IMR-90 (cell line): ENCODE data around the gene RAD51B. TPM values are rescaled to one million over a fixed set of nuclear protein-coding genes. Genes with fewer than 3 reads are reported as not detected.

Experiments used
- ATAC-seq: fragments of 200-7000 bp; cut with Tn5 transposase; 2 replicates; pipeline ENCODE4 v1.9.1; 2020; ENCODE audit warnings: low read depth, mild to moderate bottlenecking, moderate library complexity
- BruUV-seq: library from RNA; stranded (reverse); fragments of 400-500 nt; replicated peaks from 2 replicates; lab custom pipeline; 2021; lab: Mats Ljungman, UMichigan
- CTCF ChIA-PET: fragments of 300-600 bp; formaldehyde crosslinking; extraction: SDS; loops from one replicate; lab custom pipeline; 2021; ENCODE audit warnings: antibody characterized with exemption; lab: Yijun Ruan, JAX
- POLR2A ChIA-PET: fragments of 300-600 bp; sonication (Branson Sonifier 250); formaldehyde crosslinking; loops from one replicate; lab custom pipeline; 2022; ENCODE audit warnings: antibody characterized with exemption; ENCODE audit not compliant: unreplicated experiment; lab: Charles Lee
- DNase-seq: peaks from one replicate; pipeline ENCODE4 v3.0.0; 2013
- H2AFZ ChIP-seq: replicated peaks from 2 replicates; pipeline ENCODE3; 2013; ENCODE audit warnings: low read length, mild to moderate bottlenecking; ENCODE audit not compliant: poor library complexity
- H2AK5ac ChIP-seq: 2 replicates; pipeline ENCODE4 v1.6.1; 2013; ENCODE audit warnings: low read depth, low read length, inconsistent platforms
- H2AK9ac ChIP-seq: replicated peaks from 2 replicates; pipeline ENCODE3; 2013; ENCODE audit warnings: mild to moderate bottlenecking, low read depth, low read length, moderate library complexity; ENCODE audit not compliant: poor library complexity
- H2BK120ac ChIP-seq: 2 replicates; pipeline ENCODE4 v1.6.1; 2013; ENCODE audit warnings: low read depth, low read length, inconsistent platforms
- H2BK15ac ChIP-seq: 3 replicates; pipeline ENCODE4 v1.6.1; 2013; ENCODE audit warnings: low read depth, low read length, inconsistent platforms
- H2BK20ac ChIP-seq: 2 replicates; pipeline ENCODE4 v1.6.1; 2013; ENCODE audit warnings: low read depth, mild to moderate bottlenecking, inconsistent platforms, low read length, moderate library complexity
- H2BK5ac ChIP-seq: 2 replicates; pipeline ENCODE4 v1.6.1; 2013; ENCODE audit warnings: mild to moderate bottlenecking, low read depth, low read length, inconsistent platforms; ENCODE audit not compliant: poor library complexity, severe bottlenecking
- H3K14ac ChIP-seq: replicated peaks from 2 replicates; pipeline ENCODE4 v1.6.1; 2013; ENCODE audit warnings: low read depth, low read length, inconsistent platforms
- H3K18ac ChIP-seq: 2 replicates; pipeline ENCODE4 v1.6.1; 2013; ENCODE audit warnings: low read depth, low read length, control low read depth
- H3K23ac ChIP-seq: 2 replicates; pipeline ENCODE4 v1.6.1; 2013; ENCODE audit warnings: low read depth, low read length, inconsistent platforms
- H3K27ac ChIP-seq: 2 replicates; pipeline ENCODE4 v1.5.1; 2013; ENCODE audit warnings: mild to moderate bottlenecking, control low read depth, low read length; ENCODE audit not compliant: insufficient read depth
- H3K27me3 ChIP-seq: 2 replicates; pipeline ENCODE4 v1.6.1; 2013; ENCODE audit warnings: low read length; ENCODE audit not compliant: control insufficient read depth, insufficient read depth
- H3K36me3 ChIP-seq: 2 replicates; pipeline ENCODE4 v1.6.1; 2013; ENCODE audit warnings: low read length, mixed read lengths; ENCODE audit not compliant: control insufficient read depth, insufficient read depth
- H3K4ac ChIP-seq: 2 replicates; pipeline ENCODE4 v1.6.1; 2013; ENCODE audit warnings: low read depth, low read length, inconsistent platforms
- H3K4me1 ChIP-seq: 2 replicates; pipeline ENCODE4 v1.6.1; 2013; ENCODE audit warnings: low read length, mixed read lengths; ENCODE audit not compliant: control insufficient read depth, insufficient read depth
- H3K4me2 ChIP-seq: 2 replicates; pipeline ENCODE4 v1.6.1; 2013; ENCODE audit warnings: low read depth, mild to moderate bottlenecking, control low read depth, low read length, moderate library complexity
- H3K4me3 ChIP-seq: 2 replicates; pipeline ENCODE4 v1.5.1; 2013; ENCODE audit warnings: low read depth, mild to moderate bottlenecking, control low read depth, low read length, moderate library complexity; ENCODE audit not compliant: insufficient read depth
- H3K56ac ChIP-seq: 2 replicates; pipeline ENCODE4 v1.6.1; 2013; ENCODE audit warnings: low read length, inconsistent platforms; ENCODE audit not compliant: insufficient read depth; ENCODE audit errors: extremely low read depth
- H3K79me1 ChIP-seq, 2 experiments: 2 replicates each; pipeline ENCODE4 v1.6.1; 2013; ENCODE audit warnings: low read length in 2 of 2, inconsistent platforms in 1 of 2, low read depth in 1 of 2
- H3K9ac ChIP-seq: 2 replicates; pipeline ENCODE4 v1.6.1; 2013; ENCODE audit warnings: low read depth, low read length, control low read depth
- H3K9me1 ChIP-seq: 2 replicates; pipeline ENCODE4 v1.6.1; 2013; ENCODE audit warnings: low read length, inconsistent platforms; ENCODE audit not compliant: insufficient read depth
- H3K9me3 ChIP-seq: 2 replicates; pipeline ENCODE4 v1.6.1; 2013; ENCODE audit warnings: low read length; ENCODE audit not compliant: control insufficient read depth, insufficient read depth
- H4K20me1 ChIP-seq: 2 replicates; pipeline ENCODE4 v1.6.1; 2013; ENCODE audit warnings: low read length, inconsistent platforms; ENCODE audit not compliant: insufficient read depth
- H4K5ac ChIP-seq: 2 replicates; pipeline ENCODE4 v1.6.1; 2013; ENCODE audit warnings: mild to moderate bottlenecking, low read depth, low read length, control low read depth
- H4K8ac ChIP-seq, 2 experiments: 2 replicates each; pipeline ENCODE4 v1.6.1; 2013; ENCODE audit warnings: low read depth in 2 of 2, low read length in 2 of 2, control low read depth in 1 of 2, inconsistent platforms in 1 of 2
- H4K91ac ChIP-seq: 2 replicates; pipeline ENCODE4 v1.6.1; 2013; ENCODE audit warnings: low read depth, low read length, inconsistent platforms; ENCODE audit not compliant: insufficient read depth
- BHLHE40 ChIP-seq: fragments of 150-350 bp; IDR thresholded peaks from 2 replicates; pipeline ENCODE4 v1.6.1; 2016; ENCODE audit warnings: mild to moderate bottlenecking, low read depth, low read length
- CEBPB ChIP-seq: IDR thresholded peaks from 2 replicates; pipeline ENCODE4 v1.6.1; 2012; ENCODE audit warnings: low read depth, low read length, improper control_type of control experiment
- CHD1 ChIP-seq: IDR thresholded peaks from 2 replicates; pipeline ENCODE4 v1.6.1; 2012; ENCODE audit warnings: low read depth, low read length, improper control_type of control experiment
- FOS ChIP-seq: fragments of 150-350 bp; IDR thresholded peaks from 2 replicates; pipeline ENCODE4 v1.6.1; 2016; ENCODE audit warnings: low read depth, low read length
- MAFK ChIP-seq: IDR thresholded peaks from 2 replicates; pipeline ENCODE4 v1.6.1; 2012; ENCODE audit warnings: low read depth, low read length, improper control_type of control experiment
- MAZ ChIP-seq: IDR thresholded peaks from 2 replicates; pipeline ENCODE4 v1.6.1; 2012; ENCODE audit warnings: low read depth, mild to moderate bottlenecking, low read length, improper control_type of control experiment, moderate library complexity, borderline replicate concordance
- MXI1 ChIP-seq: IDR thresholded peaks from 2 replicates; pipeline ENCODE4 v1.6.1; 2012; ENCODE audit warnings: low read depth, mild to moderate bottlenecking, low read length, moderate library complexity, borderline replicate concordance
- NFE2L2 ChIP-seq: fragments of 150-350 bp; IDR thresholded peaks from 2 replicates; pipeline ENCODE4 v1.6.1; 2016; ENCODE audit warnings: low read depth, mild to moderate bottlenecking, low read length
- POLR2A ChIP-seq: IDR thresholded peaks from 2 replicates; pipeline ENCODE4 v1.6.1; 2012; ENCODE audit warnings: mild to moderate bottlenecking, low read depth, low read length
- RAD21 ChIP-seq: IDR thresholded peaks from 2 replicates; pipeline ENCODE4 v1.6.1; 2012; ENCODE audit warnings: low read length, improper control_type of control experiment
- RCOR1 ChIP-seq: IDR thresholded peaks from 2 replicates; pipeline ENCODE4 v1.6.1; 2012; ENCODE audit warnings: mild to moderate bottlenecking, low read length, improper control_type of control experiment; ENCODE audit not compliant: insufficient replicate concordance
- RFX5 ChIP-seq: IDR thresholded peaks from 2 replicates; pipeline ENCODE4 v1.8.0; 2012; ENCODE audit warnings: low read depth, mild to moderate bottlenecking, low read length, moderate library complexity
- SMC3 ChIP-seq: fragments of 150-350 bp; IDR thresholded peaks from 2 replicates; pipeline ENCODE4 v1.6.1; 2016; ENCODE audit warnings: low read depth, mild to moderate bottlenecking, antibody characterized with exemption, low read length, moderate library complexity
- WGBS, 2 experiments: methylation state at CpG; one replicate each; pipeline versions ENCODE4 v1.1.5 to v1.1.7; 2013; ENCODE audit warnings: missing lambda C conversion rate in 2 of 2; ENCODE audit not compliant: insufficient read length in 1 of 2; ENCODE audit errors: extremely low coverage in 2 of 2; 5-methylcytosine and 5-hydroxymethylcytosine counted together
- dilution Hi-C: fragments of 300-500 bp; cut with HindIII; formaldehyde crosslinking; loops from one replicate; pipeline ENCODE4 v1.14.3; 2018; ENCODE audit warnings: low sequenced_read_pairs; ENCODE audit not compliant: unreplicated experiment
- in situ Hi-C: fragments of 300-500 bp; cut with MboI; formaldehyde crosslinking; loops from 3 replicates; pipeline ENCODE4 v1.14.3; 2019; ENCODE audit warnings: low sequenced_read_pairs, inconsistent platforms, mixed read lengths
- intact Hi-C: fragments of 100-400 bp; cut with micrococcal nuclease; formaldehyde crosslinking; loops from 2 replicates; pipeline ENCODE4 v1.10.0; 2022
- polyA plus RNA-seq, 3 experiments: library from polyadenylated mRNA; depleted of rRNA; stranded (reverse); fragments of >200 nt; gene quantifications; 2 replicates each; pipeline ENCODE4 v1.2.3, GENCODE V29; 2012; ENCODE audit warnings: low replicate concordance in 1 of 3
- total RNA-seq: library from RNA; depleted of rRNA; stranded (reverse); fragments of >200 nt; gene quantifications from 2 replicates; pipeline ENCODE4 v1.2.3, GENCODE V29; 2012
- TF ChIP-seq, protein P1 (sequence below): fragments of 150-350 bp; IDR thresholded peaks from 2 replicates; pipeline ENCODE4 v1.6.1; 2016; ENCODE audit warnings: low read depth, mild to moderate bottlenecking, low read length, moderate library complexity, borderline replicate concordance
- TF ChIP-seq, protein P2 (sequence below): fragments of 150-350 bp; IDR thresholded peaks from 2 replicates; pipeline ENCODE4 v1.6.1; 2017; ENCODE audit warnings: mild to moderate bottlenecking, antibody characterized with exemption, low read length, low read depth
- TF ChIP-seq, protein P3 (sequence below): conservative IDR thresholded peaks from 2 replicates; pipeline ENCODE4 v1.5.1; 2012; ENCODE audit warnings: mild to moderate bottlenecking, low read depth, low read length, improper control_type of control experiment

The RAD51B gene
- total and polyA plus RNA-seq, 2 of the 4 experiments (the other 2 are of a cell fraction), result 5.1 to 18.8 TPM

DNA sequence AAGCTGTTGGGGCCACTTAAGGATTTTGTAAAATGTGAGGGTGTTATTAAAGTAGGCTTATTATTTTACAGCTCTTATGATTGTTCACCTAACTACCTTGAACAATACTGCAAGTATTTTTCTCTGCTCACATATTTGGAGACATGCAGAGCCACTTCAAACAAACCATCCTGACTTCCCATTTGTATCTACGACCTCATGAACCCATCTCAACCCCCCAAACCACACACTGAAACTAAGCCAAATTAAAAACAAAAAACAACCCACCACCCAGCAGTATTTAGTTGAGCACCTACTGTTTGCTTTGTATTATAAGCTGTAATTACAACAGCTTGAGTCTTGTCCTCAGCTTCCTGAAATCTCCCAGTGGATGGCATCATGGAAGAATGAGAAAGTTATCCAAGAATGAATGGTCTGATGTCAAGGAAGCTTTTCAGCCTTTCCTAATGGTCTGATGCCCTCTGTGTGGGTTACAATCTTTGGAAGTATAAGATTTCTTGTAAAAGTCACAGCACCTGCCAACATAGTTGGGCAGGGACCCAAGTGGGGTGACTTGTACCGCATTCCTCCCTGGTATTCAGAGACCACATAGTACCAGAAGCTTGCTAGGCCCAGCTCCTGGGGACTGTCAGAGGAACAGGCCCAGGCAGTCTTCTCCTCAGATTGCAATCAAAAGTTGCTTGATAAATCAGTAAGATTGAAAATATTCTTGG, 556.6 kb downstream of the RAD51B start:
- peaks cover 5% of the 10 kb centered on the region for H3K4me1 ChIP-seq
- ATAC-seq (no peak), DNase-seq (no peak)
- no peak overlapping the region for H3K56ac ChIP-seq
- in situ Hi-C loops, result no loop called here
- no peak overlapping the region for H2BK15ac ChIP-seq
- dilution Hi-C loops, result no loop called here
- no TSS peak for BruUV-seq
- no peaks in the 10 kb centered on the region for H3K27me3 ChIP-seq
- H4K8ac ChIP-seq, result no peak overlapping the region
- H3K9ac ChIP-seq, result no peak overlapping the region
- H3K9me3 ChIP-seq, result no peaks in the 10 kb centered on the region
- H4K91ac ChIP-seq, result no peak overlapping the region
- H2AK9ac ChIP-seq, result no peak overlapping the region
- H3K4me2 ChIP-seq, result no peak overlapping the region
- CTCF ChIA-PET, result interaction anchor here (0.9 kb wide), 1 partner anchor 11 kb away, joined by 4 read pairs; no protein-coding TSS in a partner anchor
- no peak overlapping the region for H4K5ac ChIP-seq
- H3K18ac ChIP-seq, result no peak overlapping the region
- H3K4me3 ChIP-seq, result no peak overlapping the region
- no peaks in the 10 kb centered on the region for H4K20me1 ChIP-seq
- no peak overlapping the region for H3K23ac ChIP-seq
- no peak overlapping the region for H2BK5ac ChIP-seq
- WGBS, 2 experiments, result no CpG with 5 or more reads among the region's 2 CpGs
- H3K79me1 ChIP-seq, result no peaks in the 10 kb centered on the region
- POLR2A ChIA-PET, result no interaction called here
- H2BK120ac ChIP-seq, result no peak overlapping the region
- H3K27ac ChIP-seq, result no peak overlapping the region
- H3K9me1 ChIP-seq, result peaks cover 6% of the 10 kb centered on the region; the same call in 1 of the 2 replicates
- H2AK5ac ChIP-seq, result no peak overlapping the region
- no peaks in the 10 kb centered on the region for H3K36me3 ChIP-seq
- no peak overlapping the region for H3K4ac ChIP-seq
- 0 out of 2 replicates have a peak overlapping the region, but pooled peaks have one; percentile 15 for H2BK20ac ChIP-seq
- no peak overlapping the region for H2AFZ ChIP-seq
- intact Hi-C loops, result no loop called here
- no peak overlapping the region for H3K14ac ChIP-seq
- TF ChIP-seq MAZ (no peak), POLR2A (no peak), NFE2L2 (no peak), RCOR1 (no peak), BHLHE40 (no peak), RAD21 (no peak), MXI1 (no peak), RFX5 (no peak), CHD1 (no peak), SMC3 (no peak), FOS (no peak), MAFK (no peak), CEBPB (no peak)
- TF ChIP-seq, protein P1, sequence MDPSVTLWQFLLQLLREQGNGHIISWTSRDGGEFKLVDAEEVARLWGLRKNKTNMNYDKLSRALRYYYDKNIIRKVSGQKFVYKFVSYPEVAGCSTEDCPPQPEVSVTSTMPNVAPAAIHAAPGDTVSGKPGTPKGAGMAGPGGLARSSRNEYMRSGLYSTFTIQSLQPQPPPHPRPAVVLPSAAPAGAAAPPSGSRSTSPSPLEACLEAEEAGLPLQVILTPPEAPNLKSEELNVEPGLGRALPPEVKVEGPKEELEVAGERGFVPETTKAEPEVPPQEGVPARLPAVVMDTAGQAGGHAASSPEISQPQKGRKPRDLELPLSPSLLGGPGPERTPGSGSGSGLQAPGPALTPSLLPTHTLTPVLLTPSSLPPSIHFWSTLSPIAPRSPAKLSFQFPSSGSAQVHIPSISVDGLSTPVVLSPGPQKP, result no peak
- TF ChIP-seq, protein P2, sequence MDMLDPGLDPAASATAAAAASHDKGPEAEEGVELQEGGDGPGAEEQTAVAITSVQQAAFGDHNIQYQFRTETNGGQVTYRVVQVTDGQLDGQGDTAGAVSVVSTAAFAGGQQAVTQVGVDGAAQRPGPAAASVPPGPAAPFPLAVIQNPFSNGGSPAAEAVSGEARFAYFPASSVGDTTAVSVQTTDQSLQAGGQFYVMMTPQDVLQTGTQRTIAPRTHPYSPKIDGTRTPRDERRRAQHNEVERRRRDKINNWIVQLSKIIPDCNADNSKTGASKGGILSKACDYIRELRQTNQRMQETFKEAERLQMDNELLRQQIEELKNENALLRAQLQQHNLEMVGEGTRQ, result no peak
- TF ChIP-seq, protein P3, sequence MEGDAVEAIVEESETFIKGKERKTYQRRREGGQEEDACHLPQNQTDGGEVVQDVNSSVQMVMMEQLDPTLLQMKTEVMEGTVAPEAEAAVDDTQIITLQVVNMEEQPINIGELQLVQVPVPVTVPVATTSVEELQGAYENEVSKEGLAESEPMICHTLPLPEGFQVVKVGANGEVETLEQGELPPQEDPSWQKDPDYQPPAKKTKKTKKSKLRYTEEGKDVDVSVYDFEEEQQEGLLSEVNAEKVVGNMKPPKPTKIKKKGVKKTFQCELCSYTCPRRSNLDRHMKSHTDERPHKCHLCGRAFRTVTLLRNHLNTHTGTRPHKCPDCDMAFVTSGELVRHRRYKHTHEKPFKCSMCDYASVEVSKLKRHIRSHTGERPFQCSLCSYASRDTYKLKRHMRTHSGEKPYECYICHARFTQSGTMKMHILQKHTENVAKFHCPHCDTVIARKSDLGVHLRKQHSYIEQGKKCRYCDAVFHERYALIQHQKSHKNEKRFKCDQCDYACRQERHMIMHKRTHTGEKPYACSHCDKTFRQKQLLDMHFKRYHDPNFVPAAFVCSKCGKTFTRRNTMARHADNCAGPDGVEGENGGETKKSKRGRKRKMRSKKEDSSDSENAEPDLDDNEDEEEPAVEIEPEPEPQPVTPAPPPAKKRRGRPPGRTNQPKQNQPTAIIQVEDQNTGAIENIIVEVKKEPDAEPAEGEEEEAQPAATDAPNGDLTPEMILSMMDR, result no peak
